ENCODE measurements around the gene ATP6V1B1. TPM values are rescaled to one million over a fixed set of nuclear protein-coding genes. Genes with fewer than 3 reads are reported as not detected.

ATP6V1B1 gene
- total RNA-seq, 1 experiment from 2014 or later, result 4.0 TPM

DNA sequence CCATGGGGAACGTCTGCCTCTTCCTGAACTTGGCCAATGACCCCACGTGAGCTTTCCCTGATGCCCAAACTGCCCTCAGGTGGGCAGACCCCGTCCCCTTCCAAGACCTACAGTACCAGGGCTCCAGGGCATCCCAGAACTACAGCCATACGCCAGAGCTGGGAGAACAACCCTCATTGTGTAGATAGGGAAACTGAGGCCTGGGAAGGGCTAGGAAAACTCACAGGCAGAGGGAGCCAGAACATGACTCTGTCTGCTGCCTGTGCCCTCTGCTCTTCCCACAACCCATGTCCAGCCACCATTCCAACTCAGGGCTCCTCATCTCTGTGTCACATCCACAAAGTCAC lies 25.9 kb downstream of the ATP6V1B1 start:
- no peaks in the 10 kb centered on the region for H3K9me3 ChIP-seq
- Mint-ChIP-seq H3K27ac (ENCODE audit: unreplicated experiment) (no peak overlapping the region), H3K9me3 (ENCODE audit: unreplicated experiment) (no peaks in the 10 kb centered on the region)

DNA sequence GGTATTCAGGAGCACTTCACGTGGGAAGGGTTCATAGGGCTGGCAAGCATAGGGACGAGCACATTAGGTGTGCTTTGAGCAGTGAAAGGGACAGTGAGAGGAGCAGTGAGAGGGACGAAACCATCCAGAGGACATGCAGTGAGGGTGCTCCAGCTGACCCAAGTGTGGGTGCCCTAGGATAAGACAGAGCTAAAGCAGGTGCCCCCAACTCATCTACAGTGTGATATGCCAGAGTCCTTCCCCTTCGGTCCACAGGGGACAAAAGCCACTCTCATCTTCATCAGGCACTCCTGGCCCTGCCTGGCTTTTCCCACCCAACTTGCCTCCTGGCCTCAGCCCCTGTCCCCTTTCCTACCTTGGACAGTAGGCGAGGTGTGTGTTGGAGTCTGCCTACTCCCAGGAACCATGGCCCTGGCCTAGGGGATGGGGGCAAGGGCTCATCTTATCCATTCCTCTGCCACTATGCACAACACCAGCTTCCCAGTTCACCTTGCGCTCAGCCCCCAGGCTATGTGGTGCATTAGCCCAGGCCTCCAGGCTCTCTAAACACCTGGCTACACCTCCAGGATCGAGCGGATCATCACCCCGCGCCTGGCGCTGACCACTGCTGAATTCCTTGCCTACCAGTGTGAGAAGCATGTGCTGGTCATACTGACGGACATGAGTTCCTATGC lies 26.6 kb downstream of the ATP6V1B1 start:
- DNase-seq, result no peak
- H3K9me3 ChIP-seq, result no peaks in the 10 kb centered on the region
- ChIA-PET POLR2A (no interaction called here), CTCF (interaction anchor here (0.8 kb wide), 1 partner anchor 14 kb away, joined by 3 read pairs; no protein-coding TSS in a partner anchor)
- Mint-ChIP-seq H3K27me3 (ENCODE audit: insufficient read depth, unreplicated experiment) (no peaks in the 10 kb centered on the region), H3K9me3 (ENCODE audit: unreplicated experiment) (no peaks in the 10 kb centered on the region), H3K27ac (ENCODE audit: unreplicated experiment) (no peak overlapping the region), H3K36me3 (ENCODE audit: insufficient read depth, unreplicated experiment) (peaks cover 4% of the 10 kb centered on the region), H3K4me3 (ENCODE audit: unreplicated experiment) (no peak overlapping the region), H3K4me1 (ENCODE audit: low read depth, unreplicated experiment) (no peaks in the 10 kb centered on the region)
- H3K4me1 ChIP-seq, result no peaks in the 10 kb centered on the region
- TF ChIP-seq, protein P1, sequence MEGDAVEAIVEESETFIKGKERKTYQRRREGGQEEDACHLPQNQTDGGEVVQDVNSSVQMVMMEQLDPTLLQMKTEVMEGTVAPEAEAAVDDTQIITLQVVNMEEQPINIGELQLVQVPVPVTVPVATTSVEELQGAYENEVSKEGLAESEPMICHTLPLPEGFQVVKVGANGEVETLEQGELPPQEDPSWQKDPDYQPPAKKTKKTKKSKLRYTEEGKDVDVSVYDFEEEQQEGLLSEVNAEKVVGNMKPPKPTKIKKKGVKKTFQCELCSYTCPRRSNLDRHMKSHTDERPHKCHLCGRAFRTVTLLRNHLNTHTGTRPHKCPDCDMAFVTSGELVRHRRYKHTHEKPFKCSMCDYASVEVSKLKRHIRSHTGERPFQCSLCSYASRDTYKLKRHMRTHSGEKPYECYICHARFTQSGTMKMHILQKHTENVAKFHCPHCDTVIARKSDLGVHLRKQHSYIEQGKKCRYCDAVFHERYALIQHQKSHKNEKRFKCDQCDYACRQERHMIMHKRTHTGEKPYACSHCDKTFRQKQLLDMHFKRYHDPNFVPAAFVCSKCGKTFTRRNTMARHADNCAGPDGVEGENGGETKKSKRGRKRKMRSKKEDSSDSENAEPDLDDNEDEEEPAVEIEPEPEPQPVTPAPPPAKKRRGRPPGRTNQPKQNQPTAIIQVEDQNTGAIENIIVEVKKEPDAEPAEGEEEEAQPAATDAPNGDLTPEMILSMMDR (IDR thresholded peaks at IDR 0.05; ENCODE audit: insufficient read depth in 1 of 2, low read depth in 1 of 2, low read length in 1 of 2, severe bottlenecking in 1 of 2, unreplicated experiment in 1 of 2), result no peak
- intact Hi-C loops (cut with micrococcal nuclease; ENCODE audit: unreplicated experiment), result no loop called here
- no TSS peak for BruUV-seq (replicated peaks)
- no peaks in the 10 kb centered on the region for H3K36me3 ChIP-seq (ENCODE audit: control insufficient read depth, insufficient read depth, low read length)
- no peaks in the 10 kb centered on the region; the same call in 1 of the 2 replicates for H3K27me3 ChIP-seq (replicated peaks; ENCODE audit: control insufficient read depth, insufficient read depth, low read length)
- H3K4me3 ChIP-seq (ENCODE audit: low read depth, low read length), result no peak overlapping the region

More for the DNA sequence above, 25.9 kb downstream of the ATP6V1B1 start:
- no peaks in the 10 kb centered on the region for H3K4me1 Mint-ChIP-seq (ENCODE audit: low read depth, unreplicated experiment)
- no peaks in the 10 kb centered on the region; the same call in 1 of the 2 replicates for H3K27me3 ChIP-seq (replicated peaks; ENCODE audit: control insufficient read depth, insufficient read depth, low read length)
- H3K27me3 Mint-ChIP-seq (ENCODE audit: insufficient read depth, unreplicated experiment), result no peaks in the 10 kb centered on the region
- no peak overlapping the region for H3K4me3 Mint-ChIP-seq (ENCODE audit: unreplicated experiment)
- BruUV-seq (replicated peaks), result no TSS peak
- no peak for DNase-seq
- no peak overlapping the region for H3K4me3 ChIP-seq (ENCODE audit: low read depth, low read length)
- ChIA-PET CTCF (interaction anchor here (0.7 kb wide), 1 partner anchor 97 kb away, joined by 3 read pairs; no protein-coding TSS in a partner anchor), POLR2A (no interaction called here)
- no peaks in the 10 kb centered on the region for H3K4me1 ChIP-seq
- peaks cover 4% of the 10 kb centered on the region for H3K36me3 Mint-ChIP-seq (ENCODE audit: insufficient read depth, unreplicated experiment)
- intact Hi-C loops (cut with micrococcal nuclease; ENCODE audit: unreplicated experiment), result no loop called here
- TF ChIP-seq, protein P1 (IDR thresholded peaks at IDR 0.05; ENCODE audit: insufficient read depth in 1 of 2, low read depth in 1 of 2, low read length in 1 of 2, severe bottlenecking in 1 of 2, unreplicated experiment in 1 of 2), result no peak
- H3K36me3 ChIP-seq (ENCODE audit: control insufficient read depth, insufficient read depth, low read length), result no peaks in the 10 kb centered on the region

DNA sequence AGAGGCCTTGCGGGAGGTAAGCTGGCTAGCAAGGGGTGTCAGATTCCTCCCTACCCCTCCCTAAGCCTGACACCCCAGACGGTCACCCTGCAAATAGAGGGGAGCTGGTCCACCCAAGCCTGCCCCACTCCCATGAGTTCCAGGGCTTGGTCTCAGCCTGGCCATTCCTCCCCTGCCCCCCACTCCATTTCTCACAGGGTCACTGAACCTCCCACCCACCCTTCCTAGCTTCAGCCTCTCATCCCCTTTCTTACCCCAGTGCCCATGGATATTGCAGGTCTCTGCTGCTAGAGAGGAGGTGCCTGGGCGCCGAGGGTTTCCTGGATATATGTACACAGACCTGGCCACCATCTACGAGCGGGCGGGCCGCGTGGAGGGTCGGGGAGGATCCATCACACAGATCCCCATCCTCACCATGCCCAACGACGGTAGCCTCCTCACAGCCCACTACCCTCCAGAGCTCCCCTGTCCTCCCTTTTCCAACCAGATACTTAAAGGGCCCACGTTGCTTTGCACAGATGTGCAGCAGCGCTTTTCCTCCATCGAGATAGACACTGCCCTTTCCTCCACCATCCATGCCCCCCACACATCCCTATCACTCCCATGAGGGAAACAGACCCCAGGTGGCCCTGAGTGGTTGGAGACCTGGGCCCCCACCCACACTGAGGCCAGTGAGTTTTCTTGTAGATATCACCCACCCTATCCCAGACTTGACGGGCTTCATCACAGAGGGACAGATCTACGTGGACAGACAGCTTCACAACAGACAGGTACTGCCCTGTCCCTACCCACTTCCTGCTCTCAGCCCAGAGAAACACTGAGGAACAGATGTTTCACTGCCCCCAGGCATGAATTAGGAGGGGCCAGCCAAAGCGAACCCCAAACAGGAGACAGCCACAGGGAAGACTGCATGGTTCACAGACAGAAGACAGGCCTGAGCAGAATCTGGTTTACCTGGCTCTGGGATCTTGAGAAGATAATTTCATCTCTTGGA lies 27.5 kb downstream of the ATP6V1B1 start:
- H3K36me3 Mint-ChIP-seq (ENCODE audit: insufficient read depth, unreplicated experiment), result peaks cover 4% of the 10 kb centered on the region
- no peak overlapping the region for H3K27ac Mint-ChIP-seq (ENCODE audit: unreplicated experiment)
- no peaks in the 10 kb centered on the region for H3K27me3 Mint-ChIP-seq (ENCODE audit: insufficient read depth, unreplicated experiment)
- DNase-seq, result no peak
- Histone ChIP-seq H3K9me3 (no peaks in the 10 kb centered on the region), H3K36me3 (ENCODE audit: control insufficient read depth, insufficient read depth, low read length) (no peaks in the 10 kb centered on the region), H3K4me3 (ENCODE audit: low read depth, low read length) (no peak overlapping the region), H3K4me1 (no peaks in the 10 kb centered on the region), H3K27me3 (replicated peaks; ENCODE audit: control insufficient read depth, insufficient read depth, low read length) (no peaks in the 10 kb centered on the region; the same call in 1 of the 2 replicates)
- intact Hi-C loops (cut with micrococcal nuclease; ENCODE audit: unreplicated experiment), result no loop called here
- no peak overlapping the region for H3K4me3 Mint-ChIP-seq (ENCODE audit: unreplicated experiment)
- no peaks in the 10 kb centered on the region for H3K9me3 Mint-ChIP-seq (ENCODE audit: unreplicated experiment)
- H3K4me1 Mint-ChIP-seq (ENCODE audit: low read depth, unreplicated experiment), result no peaks in the 10 kb centered on the region
- TF ChIP-seq, protein P1 (IDR thresholded peaks at IDR 0.05; ENCODE audit: insufficient read depth in 1 of 2, low read depth in 1 of 2, low read length in 1 of 2, severe bottlenecking in 1 of 2, unreplicated experiment in 1 of 2), result no peak
- CTCF ChIA-PET, result interaction anchor here (0.8 to 1.2 kb wide), 2 partner anchors 14 to 15 kb away, joined by 3 to 4 read pairs; no protein-coding TSS in a partner anchor
- POLR2A ChIA-PET, result no interaction called here
- BruUV-seq (replicated peaks), result no TSS peak

Measured in Caco-2 (cell line).